Vagina (tissue), 2 donors: ENCODE results near the gene PFKFB4. TPM values are rescaled to one million over a fixed set of nuclear protein-coding genes. Genes with fewer than 3 reads are reported as not detected.

ENCODE experiments used
- DNase-seq, 2 donors: peaks; one replicate each; pipeline ENCODE4 v3.0.0-alpha.2; 2017; ENCODE audit errors: extremely low spot score in 2 of 2
- H3K27ac ChIP-seq: fragments of 200-600 bp; sonication (generic); one replicate; pipeline ENCODE4 v1.5.1; 2019
- H3K27me3 ChIP-seq: fragments of 200-600 bp; sonication (generic); one replicate; pipeline ENCODE4 v1.5.1; 2019
- H3K36me3 ChIP-seq, 2 donors: fragments of 200-600 bp; sonication (generic); one replicate each; pipeline ENCODE4 v1.5.1; 2017 to 2019
- H3K4me1 ChIP-seq: fragments of 200-600 bp; sonication (generic); one replicate; pipeline ENCODE4 v1.5.1; 2019
- H3K4me3 ChIP-seq, 2 donors: fragments of 200-600 bp; sonication (generic); 1 replicate in 1 of 2; 2 replicates in 1 of 2; pipeline ENCODE4 v1.5.1; 2016 to 2019
- H3K9me3 ChIP-seq: fragments of 200-600 bp; sonication (generic); one replicate; pipeline ENCODE4 v1.5.1; 2019
- CTCF ChIP-seq, 3 experiments: fragments of 450-650 bp in 2 of 3; fragments of 200-600 bp in 1 of 3; sonication (generic) in 1 of 3; IDR thresholded peaks; one replicate each; pipeline ENCODE4 v1.5.1; 2017 to 2019; ENCODE audit warnings: antibody characterized with exemption in 3 of 3, mild to moderate bottlenecking in 2 of 3, moderate library complexity in 2 of 3
- POLR2A ChIP-seq, 2 donors: fragments of 450-650 bp; IDR thresholded peaks; one replicate each; pipeline ENCODE4 v1.6.1; 2017; ENCODE audit warnings: antibody characterized with exemption in 2 of 2, mild to moderate bottlenecking in 2 of 2, moderate library complexity in 2 of 2
- POLR2AphosphoS5 ChIP-seq, 2 donors: sonication (generic); formaldehyde crosslinking; IDR thresholded peaks; one replicate each; pipeline ENCODE4 v1.9.0; 2017; ENCODE audit warnings: antibody characterized with exemption in 2 of 2, mild to moderate bottlenecking in 2 of 2, low read depth in 1 of 2; ENCODE audit not compliant: insufficient read depth in 1 of 2
- intact Hi-C: fragments of 100-400 bp; cut with DNase I; formaldehyde crosslinking; loops from one replicate; pipeline ENCODE4 v1.15.1; 2023
- total RNA-seq: library from RNA; depleted of rRNA; stranded (reverse); fragments of >200 nt; gene quantifications from one replicate; pipeline ENCODE4 v1.2.3, GENCODE V29; 2016

Gene PFKFB4
- total RNA-seq, 1 donor from 2014 or later, result 7.4 TPM

GRCh38 chr3:48524970-48525369 is 31.6 kb downstream of the PFKFB4 start:
- no peaks in the 10 kb centered on the region for H3K27me3 ChIP-seq
- TF ChIP-seq POLR2A (IDR thresholded peaks at IDR 0.05) (no peak), CTCF (IDR thresholded peaks at IDR 0.05) (no peak), POLR2AphosphoS5 (IDR thresholded peaks at IDR 0.05; ENCODE audit: insufficient read depth in 1 of 2, low read depth in 1 of 2) (no peak)

GRCh38 chr3:48521635-48522034 is 35.0 kb downstream of the PFKFB4 start:
- H3K9me3 ChIP-seq, result no peaks in the 10 kb centered on the region
- no peaks in the 10 kb centered on the region for H3K27me3 ChIP-seq
- H3K4me3 ChIP-seq, result no peak overlapping the region
- TF ChIP-seq POLR2A (IDR thresholded peaks at IDR 0.05), result no peak
- DNase-seq, result no peak
- intact Hi-C loops, result loop anchor here (5.0 kb wide), 1 partner anchor 1866 kb away; no protein-coding TSS in a partner anchor
- H3K4me1 ChIP-seq, result no peaks in the 10 kb centered on the region
- no peaks in the 10 kb centered on the region for H3K36me3 ChIP-seq
- no peak overlapping the region for H3K27ac ChIP-seq

More at GRCh38 chr3:48524970-48525369, 31.6 kb downstream of the PFKFB4 start:
- H3K4me3 ChIP-seq, result no peak overlapping the region
- H3K36me3 ChIP-seq, result no peaks in the 10 kb centered on the region
- no peak for DNase-seq
- H3K4me1 ChIP-seq, result no peaks in the 10 kb centered on the region
- H3K27ac ChIP-seq, result no peak overlapping the region
- intact Hi-C loops, result loop anchor here (5.0 kb wide), 1 partner anchor 1862 kb away; no protein-coding TSS in a partner anchor
- H3K9me3 ChIP-seq, result no peaks in the 10 kb centered on the region

- no peaks in the 10 kb centered on the region for H3K9me3 ChIP-seq
- no peak overlapping the region for H3K4me3 ChIP-seq
- no peaks in the 10 kb centered on the region for H3K27me3 ChIP-seq
- intact Hi-C loops, result no loop called here
- H3K27ac ChIP-seq, result no peak overlapping the region
- no peak for DNase-seq
- no peaks in the 10 kb centered on the region for H3K4me1 ChIP-seq
- TF ChIP-seq CTCF (IDR thresholded peaks at IDR 0.05) (no peak), POLR2A (IDR thresholded peaks at IDR 0.05) (no peak), POLR2AphosphoS5 (IDR thresholded peaks at IDR 0.05; ENCODE audit: insufficient read depth in 1 of 2, low read depth in 1 of 2) (no peak)
- H3K36me3 ChIP-seq, result no peaks in the 10 kb centered on the region
Observed at GRCh38 chr3:48519277-48519643, 37.3 kb downstream of the PFKFB4 start.

GRCh38 chr3:48518638-48519276 is 37.8 kb downstream of the PFKFB4 start:
- DNase-seq, result no peak
- no peaks in the 10 kb centered on the region for H3K36me3 ChIP-seq
- no peaks in the 10 kb centered on the region for H3K4me1 ChIP-seq
- no peaks in the 10 kb centered on the region for H3K27me3 ChIP-seq
- TF ChIP-seq POLR2A (IDR thresholded peaks at IDR 0.05) (no peak), CTCF (IDR thresholded peaks at IDR 0.05) (no peak), POLR2AphosphoS5 (IDR thresholded peaks at IDR 0.05; ENCODE audit: insufficient read depth in 1 of 2, low read depth in 1 of 2) (no peak)
- intact Hi-C loops, result no loop called here
- H3K4me3 ChIP-seq, result no peak overlapping the region
- H3K9me3 ChIP-seq, result no peaks in the 10 kb centered on the region
- H3K27ac ChIP-seq, result no peak overlapping the region

GRCh38 chr3:48518069-48518468 is 38.5 kb downstream of the PFKFB4 start:
- TF ChIP-seq CTCF (IDR thresholded peaks at IDR 0.05), result no peak
- no peak for TF ChIP-seq POLR2A (IDR thresholded peaks at IDR 0.05)
- no peak for TF ChIP-seq POLR2AphosphoS5 (IDR thresholded peaks at IDR 0.05; ENCODE audit: insufficient read depth in 1 of 2, low read depth in 1 of 2)
- Histone ChIP-seq H3K4me1 (no peaks in the 10 kb centered on the region), H3K27me3 (no peaks in the 10 kb centered on the region), H3K36me3 (no peaks in the 10 kb centered on the region), H3K4me3 (no peak overlapping the region), H3K9me3 (no peaks in the 10 kb centered on the region), H3K27ac (no peak overlapping the region)
- intact Hi-C loops, result no loop called here
- no peak for DNase-seq
